SK-N-SH treated with all-trans-retinoic acid at 6 μM for 48 hours (cell line): ENCODE results near the gene GNPDA1.

Source experiments
- ATAC-seq: fragments of 200-7000 bp; cut with Tn5 transposase; 3 replicates; pipeline ENCODE4 v1.9.1; 2020; ENCODE audit warnings: mild to moderate bottlenecking, moderate library complexity
- ARNTL ChIP-seq: fragments of 450-650 bp; formaldehyde crosslinking; IDR thresholded peaks from 2 replicates; pipeline ENCODE4 v1.5.0; 2020; ENCODE audit warnings: low read depth, mild to moderate bottlenecking, moderate library complexity, borderline replicate concordance
- BACH2 ChIP-seq: fragments of 250-450 bp; sonication (Bioruptor Pico); IDR thresholded peaks from 2 replicates; pipeline ENCODE4 v1.9.0; 2021; ENCODE audit warnings: mild to moderate bottlenecking, borderline replicate concordance
- CREB5 ChIP-seq: fragments of 250-450 bp; sonication (Bioruptor Pico); IDR thresholded peaks from 2 replicates; pipeline ENCODE4 v1.5.1; 2020; ENCODE audit warnings: low read depth, mild to moderate bottlenecking, moderate library complexity
- CSDC2 ChIP-seq: fragments of 250-450 bp; sonication (Bioruptor Pico); IDR thresholded peaks from 2 replicates; pipeline ENCODE4 v1.5.0; 2020; ENCODE audit warnings: mild to moderate bottlenecking, moderate library complexity
- CSRNP3 ChIP-seq: fragments of 250-450 bp; sonication (Bioruptor Pico); IDR thresholded peaks from 2 replicates; pipeline ENCODE4 v1.5.1; 2021; ENCODE audit warnings: mild to moderate bottlenecking, moderate library complexity
- ESRRG ChIP-seq: fragments of 250-450 bp; sonication (Bioruptor Pico); IDR thresholded peaks from 2 replicates; pipeline ENCODE4 v1.6.1; 2021; ENCODE audit warnings: mild to moderate bottlenecking
- GLIS3 ChIP-seq: fragments of 250-450 bp; sonication (Bioruptor Pico); IDR thresholded peaks from 2 replicates; pipeline ENCODE4 v1.5.0; 2020; ENCODE audit warnings: mild to moderate bottlenecking, moderate library complexity
- ISL1 ChIP-seq: fragments of 250-450 bp; sonication (Bioruptor Pico); IDR thresholded peaks from 2 replicates; pipeline ENCODE4 v2.1.2; 2022; ENCODE audit warnings: mild to moderate bottlenecking, moderate library complexity
- OSR1 ChIP-seq: fragments of 250-450 bp; sonication (Bioruptor Pico); IDR thresholded peaks from 2 replicates; pipeline ENCODE4 v1.8.0; 2022; ENCODE audit warnings: moderate library complexity, mild to moderate bottlenecking, inconsistent platforms
- PPARA ChIP-seq: fragments of 250-450 bp; sonication (Bioruptor Pico); IDR thresholded peaks from 2 replicates; pipeline ENCODE4 v1.5.0; 2020; ENCODE audit warnings: mild to moderate bottlenecking, borderline replicate concordance
- RARB ChIP-seq: fragments of 250-450 bp; sonication (Bioruptor Pico); IDR thresholded peaks from 2 replicates; pipeline ENCODE4 v1.8.0; 2021; ENCODE audit warnings: mild to moderate bottlenecking, moderate library complexity
- SNAI2 ChIP-seq: fragments of 250-450 bp; sonication (Bioruptor Pico); IDR thresholded peaks from 2 replicates; pipeline ENCODE4 v1.5.0; 2020; ENCODE audit warnings: mild to moderate bottlenecking, moderate library complexity
- TCF4 ChIP-seq: fragments of 250-450 bp; sonication (Bioruptor Pico); IDR thresholded peaks from 2 replicates; pipeline ENCODE4 v1.8.0; 2021; ENCODE audit warnings: mild to moderate bottlenecking, moderate library complexity, borderline replicate concordance
- TOX ChIP-seq: fragments of 250-450 bp; sonication (Bioruptor Pico); IDR thresholded peaks from 2 replicates; pipeline ENCODE4 v1.8.0; 2021; ENCODE audit warnings: mild to moderate bottlenecking, moderate library complexity, borderline replicate concordance
- ZFP3 ChIP-seq: fragments of 250-450 bp; sonication (Bioruptor Pico); IDR thresholded peaks from 2 replicates; pipeline ENCODE4 v1.5.0; 2020; ENCODE audit warnings: mild to moderate bottlenecking, moderate library complexity
- ZFP30 ChIP-seq: fragments of 450-650 bp; formaldehyde crosslinking; IDR thresholded peaks from 2 replicates; pipeline ENCODE4 v1.5.0; 2022; ENCODE audit warnings: mild to moderate bottlenecking, moderate library complexity
- ZNF565 ChIP-seq: fragments of 450-650 bp; formaldehyde crosslinking; conservative IDR thresholded peaks from 2 replicates; pipeline ENCODE4 v1.5.0; 2020; ENCODE audit warnings: low read depth, mild to moderate bottlenecking, moderate library complexity
- TF ChIP-seq, protein P1 (sequence below): fragments of 250-450 bp; sonication (Bioruptor Pico); IDR thresholded peaks from 2 replicates; pipeline ENCODE4 v1.8.0; 2021; ENCODE audit warnings: low read depth, mild to moderate bottlenecking, moderate library complexity, borderline replicate concordance
- TF ChIP-seq, protein P2 (sequence below): fragments of 250-450 bp; sonication (Bioruptor Pico); IDR thresholded peaks from 2 replicates; pipeline ENCODE4 v1.5.0; 2020; ENCODE audit warnings: mild to moderate bottlenecking, moderate library complexity

Gene GNPDA1

GRCh38 chr5:142016556-142016955, 3.7 kb upstream of the GNPDA1 start:
- TF ChIP-seq CSRNP3 (CRISPR knock-in tag) (no peak), CREB5 (CRISPR knock-in tag) (no peak), BACH2 (CRISPR knock-in tag) (no peak), SNAI2 (CRISPR knock-in tag) (no peak), GLIS3 (no peak), ISL1 (CRISPR knock-in tag) (no peak), ZFP3 (CRISPR knock-in tag) (no peak), TCF4 (CRISPR knock-in tag) (no peak), ESRRG (CRISPR knock-in tag) (no peak), ZNF565 (no peak), CSDC2 (CRISPR knock-in tag) (no peak), RARB (CRISPR knock-in tag) (no peak), ZFP30 (no peak), PPARA (CRISPR knock-in tag) (no peak), ARNTL (CRISPR knock-in tag) (no peak)
- TF ChIP-seq, protein P1, sequence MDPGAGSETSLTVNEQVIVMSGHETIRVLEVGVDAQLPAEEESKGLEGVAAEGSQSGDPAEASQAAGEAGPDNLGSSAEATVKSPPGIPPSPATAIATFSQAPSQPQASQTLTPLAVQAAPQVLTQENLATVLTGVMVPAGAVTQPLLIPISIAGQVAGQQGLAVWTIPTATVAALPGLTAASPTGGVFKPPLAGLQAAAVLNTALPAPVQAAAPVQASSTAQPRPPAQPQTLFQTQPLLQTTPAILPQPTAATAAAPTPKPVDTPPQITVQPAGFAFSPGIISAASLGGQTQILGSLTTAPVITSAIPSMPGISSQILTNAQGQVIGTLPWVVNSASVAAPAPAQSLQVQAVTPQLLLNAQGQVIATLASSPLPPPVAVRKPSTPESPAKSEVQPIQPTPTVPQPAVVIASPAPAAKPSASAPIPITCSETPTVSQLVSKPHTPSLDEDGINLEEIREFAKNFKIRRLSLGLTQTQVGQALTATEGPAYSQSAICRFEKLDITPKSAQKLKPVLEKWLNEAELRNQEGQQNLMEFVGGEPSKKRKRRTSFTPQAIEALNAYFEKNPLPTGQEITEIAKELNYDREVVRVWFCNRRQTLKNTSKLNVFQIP: no peak
- TF ChIP-seq, protein P2, sequence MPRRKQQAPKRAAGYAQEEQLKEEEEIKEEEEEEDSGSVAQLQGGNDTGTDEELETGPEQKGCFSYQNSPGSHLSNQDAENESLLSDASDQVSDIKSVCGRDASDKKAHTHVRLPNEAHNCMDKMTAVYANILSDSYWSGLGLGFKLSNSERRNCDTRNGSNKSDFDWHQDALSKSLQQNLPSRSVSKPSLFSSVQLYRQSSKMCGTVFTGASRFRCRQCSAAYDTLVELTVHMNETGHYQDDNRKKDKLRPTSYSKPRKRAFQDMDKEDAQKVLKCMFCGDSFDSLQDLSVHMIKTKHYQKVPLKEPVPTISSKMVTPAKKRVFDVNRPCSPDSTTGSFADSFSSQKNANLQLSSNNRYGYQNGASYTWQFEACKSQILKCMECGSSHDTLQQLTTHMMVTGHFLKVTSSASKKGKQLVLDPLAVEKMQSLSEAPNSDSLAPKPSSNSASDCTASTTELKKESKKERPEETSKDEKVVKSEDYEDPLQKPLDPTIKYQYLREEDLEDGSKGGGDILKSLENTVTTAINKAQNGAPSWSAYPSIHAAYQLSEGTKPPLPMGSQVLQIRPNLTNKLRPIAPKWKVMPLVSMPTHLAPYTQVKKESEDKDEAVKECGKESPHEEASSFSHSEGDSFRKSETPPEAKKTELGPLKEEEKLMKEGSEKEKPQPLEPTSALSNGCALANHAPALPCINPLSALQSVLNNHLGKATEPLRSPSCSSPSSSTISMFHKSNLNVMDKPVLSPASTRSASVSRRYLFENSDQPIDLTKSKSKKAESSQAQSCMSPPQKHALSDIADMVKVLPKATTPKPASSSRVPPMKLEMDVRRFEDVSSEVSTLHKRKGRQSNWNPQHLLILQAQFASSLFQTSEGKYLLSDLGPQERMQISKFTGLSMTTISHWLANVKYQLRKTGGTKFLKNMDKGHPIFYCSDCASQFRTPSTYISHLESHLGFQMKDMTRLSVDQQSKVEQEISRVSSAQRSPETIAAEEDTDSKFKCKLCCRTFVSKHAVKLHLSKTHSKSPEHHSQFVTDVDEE (CRISPR knock-in tag): no peak
- ATAC-seq: no peak

DNA sequence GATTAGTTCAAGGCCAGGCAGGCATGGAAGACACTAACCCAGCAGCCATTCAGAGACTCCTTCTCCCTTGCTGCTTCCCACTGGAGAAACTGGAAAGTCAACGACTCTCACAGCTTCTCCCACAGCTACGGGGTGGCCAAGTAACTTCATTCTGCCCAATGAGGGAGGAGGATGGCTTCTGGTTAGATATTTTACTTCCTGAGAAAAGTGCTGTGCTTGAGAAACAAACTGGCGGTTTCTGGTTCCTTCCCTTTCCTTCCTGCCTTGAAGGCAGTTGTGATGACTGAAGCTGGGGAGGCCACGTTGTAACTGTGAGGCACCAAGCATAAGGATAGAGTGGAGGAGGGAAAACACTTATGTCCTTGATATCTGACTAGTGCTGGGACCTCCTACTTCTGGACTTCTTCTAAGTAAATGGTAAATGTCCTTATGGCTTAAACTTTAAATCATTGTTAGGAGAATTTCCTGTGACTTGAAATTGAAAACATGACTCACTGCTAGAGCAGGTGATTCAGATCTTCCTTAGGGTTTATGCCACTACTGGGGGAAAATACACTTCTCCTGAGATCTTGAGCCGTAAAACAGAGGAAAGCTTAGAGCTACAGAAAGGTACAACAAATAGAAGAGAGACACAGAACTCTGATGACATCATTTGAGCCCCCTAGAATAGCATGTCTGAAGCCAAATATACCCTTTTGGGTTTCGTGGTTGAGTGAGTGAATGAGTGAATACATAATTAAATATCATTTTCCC, 3.1 kb upstream of the GNPDA1 start:
- peak; percentile 40 for ATAC-seq
- TF ChIP-seq ESRRG (CRISPR knock-in tag) (no peak), CREB5 (CRISPR knock-in tag) (no peak), ARNTL (CRISPR knock-in tag) (no peak), ZFP30 (no peak), BACH2 (CRISPR knock-in tag) (no peak), ISL1 (CRISPR knock-in tag) (no peak), ZFP3 (CRISPR knock-in tag) (no peak), TOX (CRISPR knock-in tag) (no peak), OSR1 (no peak), CSRNP3 (CRISPR knock-in tag) (no peak)
- TF ChIP-seq, protein P1: no peak
- TF ChIP-seq, protein P2 (CRISPR knock-in tag): no peak
